Glutamatergic neuron (in vitro differentiated cells): ENCODE measurements around the gene HOMER1. TPM values are rescaled to one million over a fixed set of nuclear protein-coding genes. Genes with fewer than 3 reads are reported as not detected.

ENCODE experiments used
- DNase-seq: peaks from one replicate; pipeline ENCODE4 v3.0.0; 2022
- H3K27ac Mint-ChIP-seq: one replicate; pipeline ENCODE4 v1.8.0; 2020; ENCODE audit warnings: mild to moderate bottlenecking, mixed read lengths, inconsistent platforms; ENCODE audit not compliant: unreplicated experiment
- H3K27me3 Mint-ChIP-seq: one replicate; pipeline ENCODE4 v1.8.0; 2020; ENCODE audit warnings: mild to moderate bottlenecking, moderate library complexity, mixed read lengths, inconsistent platforms; ENCODE audit not compliant: unreplicated experiment
- H3K36me3 Mint-ChIP-seq: one replicate; pipeline ENCODE4 v1.8.0; 2020; ENCODE audit warnings: mild to moderate bottlenecking, mixed read lengths, inconsistent platforms; ENCODE audit not compliant: unreplicated experiment
- H3K4me1 Mint-ChIP-seq: one replicate; pipeline ENCODE4 v1.8.0; 2020; ENCODE audit warnings: mild to moderate bottlenecking, low read depth, mixed read lengths, inconsistent platforms; ENCODE audit not compliant: unreplicated experiment
- H3K4me3 Mint-ChIP-seq: one replicate; pipeline ENCODE4 v1.8.0; 2020; ENCODE audit warnings: mild to moderate bottlenecking, mixed read lengths, inconsistent platforms; ENCODE audit not compliant: unreplicated experiment
- H3K9me3 Mint-ChIP-seq: one replicate; pipeline ENCODE4 v1.8.0; 2020; ENCODE audit warnings: mild to moderate bottlenecking, moderate library complexity, mixed read lengths, inconsistent platforms; ENCODE audit not compliant: unreplicated experiment
- long read RNA-seq: library from polyadenylated mRNA; unstranded; transcript quantifications from one replicate; pipeline ENCODE4 v2.0.0, GENCODE V29; 2020; ENCODE audit not compliant: unreplicated experiment
- total RNA-seq: library from RNA; stranded (reverse); fragmentation: NEBNext Ultra II Directional; extraction: Animal tissue kit (Norgen Biotek cat#: 25700); gene quantifications from one replicate; pipeline ENCODE4 v1.2.1, GENCODE V29; 2021; ENCODE audit not compliant: unreplicated experiment
- TF ChIP-seq, protein P1 (sequence below): fragments of 200-600 bp; sonication (generic); IDR thresholded peaks from one replicate; pipeline ENCODE4 v1.5.0; 2021; ENCODE audit not compliant: partially characterized antibody, unreplicated experiment

Gene HOMER1
- 19.7 TPM for total RNA-seq
- long read RNA-seq, full-length matches to known transcripts, result 1 of 2 reads
- long read RNA-seq, partial matches to known transcripts, result 1 of 2 reads
- long read RNA-seq, other reads (novel, unspliced or antisense), result 0 of 2 reads

DNA sequence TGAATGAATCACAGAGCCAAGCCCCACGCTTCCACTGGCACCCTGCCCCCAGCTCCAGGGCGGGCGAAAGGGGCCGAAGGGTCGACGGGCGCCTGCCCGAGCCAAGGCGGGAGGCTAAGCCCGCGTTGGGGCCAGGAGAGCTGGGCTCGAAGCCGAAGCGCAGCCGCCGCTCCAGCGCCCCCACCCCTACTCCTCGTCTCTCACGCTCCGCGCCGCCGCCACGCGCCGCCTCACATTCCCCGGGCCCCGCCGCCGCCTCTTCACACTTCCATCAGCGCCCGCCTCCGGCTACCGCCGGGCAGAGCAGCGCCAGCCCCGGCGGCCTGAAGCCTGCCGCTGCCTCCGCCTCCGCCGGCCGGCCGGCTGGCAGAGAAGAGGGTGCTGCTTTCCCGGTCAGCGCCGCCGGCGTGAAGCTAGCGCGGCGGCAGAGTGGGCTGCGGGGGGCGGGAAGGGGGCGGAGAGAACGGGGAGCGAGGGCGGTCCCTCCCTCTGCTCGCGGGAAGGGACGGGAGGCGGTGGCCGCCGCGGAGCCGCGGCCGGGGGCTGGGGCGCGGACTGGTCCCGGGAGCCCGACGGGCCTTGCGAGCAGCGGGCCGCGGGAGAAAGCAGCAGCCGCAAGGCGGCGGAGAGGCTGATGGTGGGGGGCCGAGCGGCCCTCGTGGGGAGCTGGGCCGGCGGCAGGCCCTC is at the start of gene HOMER1:
Gene HOMER1, minus strand, starts transcription at position 431 of the 687 bp plus-strand sequence. CDS start 1,360 bp downstream, outside the sequence.
- TF ChIP-seq, protein P1, sequence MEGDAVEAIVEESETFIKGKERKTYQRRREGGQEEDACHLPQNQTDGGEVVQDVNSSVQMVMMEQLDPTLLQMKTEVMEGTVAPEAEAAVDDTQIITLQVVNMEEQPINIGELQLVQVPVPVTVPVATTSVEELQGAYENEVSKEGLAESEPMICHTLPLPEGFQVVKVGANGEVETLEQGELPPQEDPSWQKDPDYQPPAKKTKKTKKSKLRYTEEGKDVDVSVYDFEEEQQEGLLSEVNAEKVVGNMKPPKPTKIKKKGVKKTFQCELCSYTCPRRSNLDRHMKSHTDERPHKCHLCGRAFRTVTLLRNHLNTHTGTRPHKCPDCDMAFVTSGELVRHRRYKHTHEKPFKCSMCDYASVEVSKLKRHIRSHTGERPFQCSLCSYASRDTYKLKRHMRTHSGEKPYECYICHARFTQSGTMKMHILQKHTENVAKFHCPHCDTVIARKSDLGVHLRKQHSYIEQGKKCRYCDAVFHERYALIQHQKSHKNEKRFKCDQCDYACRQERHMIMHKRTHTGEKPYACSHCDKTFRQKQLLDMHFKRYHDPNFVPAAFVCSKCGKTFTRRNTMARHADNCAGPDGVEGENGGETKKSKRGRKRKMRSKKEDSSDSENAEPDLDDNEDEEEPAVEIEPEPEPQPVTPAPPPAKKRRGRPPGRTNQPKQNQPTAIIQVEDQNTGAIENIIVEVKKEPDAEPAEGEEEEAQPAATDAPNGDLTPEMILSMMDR, result no peak
- peaks cover 4% of the 10 kb centered on the region for H3K27me3 Mint-ChIP-seq
- peaks cover 7% of the 10 kb centered on the region for H3K9me3 Mint-ChIP-seq
- peaks cover 20% of the 10 kb centered on the region for H3K4me1 Mint-ChIP-seq
- no peaks in the 10 kb centered on the region for H3K36me3 Mint-ChIP-seq
- H3K4me3 Mint-ChIP-seq, result peak within 1 kb of the TSS; percentile 97
- peak within 1 kb of the TSS; percentile 97 for H3K27ac Mint-ChIP-seq
- DNase-seq, result peak; percentile 88

DNA sequence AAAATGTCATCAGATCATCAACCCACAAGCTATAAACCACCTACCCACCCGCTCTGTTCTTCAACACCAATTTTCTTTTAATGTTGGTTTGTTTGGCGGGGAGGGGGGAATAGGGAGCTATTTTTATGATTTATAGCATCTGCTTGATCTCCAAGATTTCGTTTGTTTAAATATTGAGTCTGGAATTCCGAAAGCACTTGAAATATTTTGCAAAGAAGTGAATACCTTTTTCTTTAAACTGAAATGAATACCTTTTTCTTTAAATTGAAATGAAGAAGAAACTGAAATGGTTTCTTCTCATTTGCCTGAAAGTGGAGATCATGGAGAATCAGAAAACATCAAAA is 49.3 kb upstream of the HOMER1 start:
- Mint-ChIP-seq H3K9me3 (peaks cover 3% of the 10 kb centered on the region), H3K4me3 (no peak overlapping the region), H3K27me3 (no peaks in the 10 kb centered on the region), H3K36me3 (no peaks in the 10 kb centered on the region), H3K4me1 (peaks cover 6% of the 10 kb centered on the region), H3K27ac (no peak overlapping the region)
- TF ChIP-seq, protein P1, result no peak
- DNase-seq, result no peak

DNA sequence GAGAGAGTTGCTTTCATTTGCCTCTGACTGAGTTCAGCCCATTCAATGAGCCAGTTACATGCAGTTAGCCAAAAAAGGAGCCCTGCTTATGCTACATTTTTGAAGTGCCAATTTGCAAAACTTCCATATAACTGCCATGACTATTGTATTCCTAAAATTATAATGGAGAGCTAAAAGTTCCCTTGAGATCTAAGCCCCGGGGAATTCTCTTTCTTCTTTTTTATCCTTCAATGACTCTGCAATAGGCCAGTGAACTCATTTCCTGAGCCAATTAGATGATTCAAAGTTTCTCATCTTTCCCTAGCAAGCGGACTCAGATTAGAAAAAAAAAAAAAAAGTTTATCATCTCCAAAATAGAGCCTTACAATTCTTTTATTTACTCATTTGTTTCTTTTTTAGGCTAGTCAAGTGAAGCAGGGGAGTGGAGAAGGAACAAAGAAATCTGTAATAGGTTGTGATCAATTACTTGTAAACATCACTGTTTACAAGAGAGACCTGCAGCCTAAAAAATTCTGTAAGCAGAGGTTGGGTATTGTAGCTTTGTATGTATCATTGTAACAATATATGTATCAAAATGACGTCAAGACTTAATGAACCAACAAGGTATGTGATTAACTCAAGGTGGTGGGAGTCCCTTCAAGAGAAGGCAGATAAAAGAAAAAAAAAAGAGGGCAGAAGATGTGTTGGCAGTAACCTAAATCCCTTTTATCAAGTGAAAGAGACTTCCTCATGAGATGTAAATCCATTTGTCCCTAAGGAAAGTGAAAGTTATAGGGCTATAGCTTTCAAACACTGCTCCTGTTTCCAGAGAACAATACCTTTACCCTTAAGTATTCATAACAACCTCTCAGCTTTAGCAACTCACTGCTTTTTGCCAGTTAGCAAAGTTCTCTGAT is 48.7 kb upstream of the HOMER1 start:
- DNase-seq, result no peak
- no peak overlapping the region for H3K27ac Mint-ChIP-seq
- TF ChIP-seq, protein P1, result no peak
- peaks cover 6% of the 10 kb centered on the region for H3K4me1 Mint-ChIP-seq
- no peaks in the 10 kb centered on the region for H3K36me3 Mint-ChIP-seq
- H3K9me3 Mint-ChIP-seq, result peaks cover 3% of the 10 kb centered on the region
- no peaks in the 10 kb centered on the region for H3K27me3 Mint-ChIP-seq
- H3K4me3 Mint-ChIP-seq, result no peak overlapping the region

DNA sequence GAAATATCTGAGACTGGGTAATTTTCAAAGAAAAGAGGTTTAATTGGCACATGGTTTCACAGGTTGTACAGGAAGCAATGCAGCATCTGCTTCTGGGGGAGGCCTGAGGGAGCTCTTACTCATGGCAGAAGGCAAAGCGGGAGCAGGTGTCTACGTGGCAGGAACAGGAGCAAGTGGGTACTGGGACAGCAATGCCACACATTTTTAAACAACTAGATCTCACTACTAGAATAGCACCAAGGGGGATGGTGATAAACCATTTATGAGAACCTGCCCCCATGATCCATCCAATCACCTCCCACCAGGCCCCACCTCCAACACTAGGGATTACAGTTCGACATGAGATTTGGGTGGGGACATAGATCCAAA is 47.6 kb upstream of the HOMER1 start:
- H3K27ac Mint-ChIP-seq, result no peak overlapping the region
- peaks cover 5% of the 10 kb centered on the region for H3K9me3 Mint-ChIP-seq

More for the DNA sequence above, 47.6 kb upstream of the HOMER1 start:
- peaks cover 6% of the 10 kb centered on the region for H3K4me1 Mint-ChIP-seq
- TF ChIP-seq, protein P1, result no peak
- H3K36me3 Mint-ChIP-seq, result no peaks in the 10 kb centered on the region
- H3K27me3 Mint-ChIP-seq, result no peaks in the 10 kb centered on the region
- H3K4me3 Mint-ChIP-seq, result no peak overlapping the region
- no peak for DNase-seq
